HG03469 (cell line): ENCODE data around the gene UFM1.
"Not testable (repeated sequence)": the region's sequence is repeated elsewhere in the genome, so short reads cannot be mapped to it uniquely, and the experiment has no call there.

ENCODE experiments used
- ATAC-seq: cut with Tn5 transposase; IDR thresholded peaks from one replicate; pipeline ENCODE4 v1.9.1; 2021; ENCODE audit warnings: mild to moderate bottlenecking, moderate library complexity, moderate number of reproducible peaks; ENCODE audit not compliant: unreplicated experiment

UFM1 gene

GRCh38 chr13:38363746-38364145 is 14.1 kb downstream of the UFM1 start:
- ATAC-seq = not testable (repeated sequence)

- ATAC-seq = no peak
Observed at GRCh38 chr13:38365661-38366060, 16.0 kb downstream of the UFM1 start.

GRCh38 chr13:38366954-38367645 is 17.4 kb downstream of the UFM1 start:
- ATAC-seq = no peak

GRCh38 chr13:38369058-38369457 is 19.4 kb downstream of the UFM1 start:
- ATAC-seq = no peak

GRCh38 chr13:38370096-38370495 is 20.4 kb downstream of the UFM1 start:
- ATAC-seq = not testable (repeated sequence)

DNA sequence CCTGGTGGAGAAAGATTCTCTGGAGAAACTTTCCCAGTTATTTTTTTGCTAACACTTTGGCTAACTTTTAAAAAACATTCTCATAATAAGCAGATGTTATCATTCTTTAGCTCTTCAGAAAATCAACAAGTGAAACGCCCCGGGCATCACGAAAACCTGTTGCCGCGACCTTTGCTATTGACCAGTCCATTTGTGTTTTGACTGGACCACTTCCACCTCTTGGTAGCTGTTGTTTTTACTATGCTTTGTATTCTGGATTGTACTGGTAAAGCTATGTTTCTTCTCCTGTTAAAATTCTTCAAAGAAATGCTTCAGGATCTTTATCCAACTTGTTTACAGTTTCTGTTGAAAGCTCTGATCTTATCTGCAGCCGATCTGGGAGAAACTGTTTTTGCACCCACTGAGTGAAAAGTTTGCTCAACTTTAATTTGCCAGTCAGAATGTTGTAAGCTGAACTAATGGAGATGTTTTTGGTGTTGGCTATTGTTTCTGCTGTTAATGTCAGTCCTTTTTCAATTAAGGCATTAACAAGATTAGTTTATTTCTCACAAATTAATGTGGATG is 23.3 kb downstream of the UFM1 start:
- ATAC-seq = no peak

- ATAC-seq = no peak
Observed at GRCh38 chr13:38376546-38376945, 26.9 kb downstream of the UFM1 start.

GRCh38 chr13:38381890-38382289 is 32.2 kb downstream of the UFM1 start:
- ATAC-seq = no peak

- ATAC-seq = no peak
Observed at GRCh38 chr13:38382946-38383345, 33.3 kb downstream of the UFM1 start.

DNA sequence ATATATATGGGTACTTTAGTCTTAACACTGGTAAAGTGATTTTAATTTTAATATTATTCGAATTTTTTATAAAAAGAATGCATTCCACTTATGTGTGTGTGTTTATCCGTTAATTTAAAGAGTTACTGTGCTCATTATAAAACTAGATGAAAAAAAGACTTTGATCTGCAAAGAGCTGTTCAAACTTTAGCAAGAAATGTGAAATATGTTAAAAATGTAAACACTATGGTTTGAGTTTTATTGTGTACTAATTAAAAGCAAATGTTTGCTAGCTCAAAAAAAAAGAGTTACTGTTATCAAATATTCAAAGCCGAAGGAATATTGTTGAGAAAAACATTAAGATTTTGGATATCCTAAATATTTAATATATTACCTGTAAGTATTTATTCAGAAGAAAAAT is 34.5 kb downstream of the UFM1 start:
- no peak for ATAC-seq

DNA sequence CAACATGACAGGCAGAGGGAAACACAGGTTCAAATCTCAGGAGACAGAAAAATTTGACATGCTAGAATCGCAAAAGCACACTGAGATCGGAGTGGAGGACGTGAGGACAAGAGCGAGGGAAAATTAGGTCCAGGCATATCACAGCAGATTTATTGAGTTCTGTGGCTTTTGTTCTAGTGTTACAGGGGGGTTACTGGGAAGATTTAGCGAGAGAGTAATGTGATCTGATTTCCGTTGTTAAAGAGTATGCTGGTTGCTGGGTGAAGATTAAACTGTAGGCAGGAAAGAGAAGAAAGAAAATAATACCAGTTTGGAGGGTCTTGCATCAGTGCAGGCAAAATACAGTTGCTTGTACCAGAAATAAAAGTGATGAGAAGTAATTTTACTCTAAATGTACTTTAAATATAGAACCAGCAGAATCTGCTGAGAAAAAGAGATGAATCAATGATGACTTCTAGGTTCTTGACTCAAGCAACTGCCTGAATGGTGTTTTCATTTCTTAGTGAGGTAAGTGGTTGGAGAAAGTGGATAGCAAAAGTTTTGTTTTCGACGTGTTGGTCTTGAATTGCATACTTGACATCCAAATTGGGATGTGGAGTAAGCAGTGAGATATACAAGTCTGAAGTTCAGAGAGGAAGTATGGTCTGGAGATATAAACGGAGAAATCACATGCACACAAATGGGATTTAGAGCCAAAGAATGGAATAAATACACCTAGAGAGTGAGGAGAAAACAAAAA is 35.7 kb downstream of the UFM1 start:
- ATAC-seq = no peak

GRCh38 chr13:38386421-38386820 is 36.8 kb downstream of the UFM1 start:
- no peak for ATAC-seq

GRCh38 chr13:38391341-38391740 is 41.7 kb downstream of the UFM1 start:
- no peak for ATAC-seq

GRCh38 chr13:38394777-38395496 is 45.3 kb downstream of the UFM1 start:
- no peak for ATAC-seq

- no peak for ATAC-seq
Observed at GRCh38 chr13:38395497-38395788, 45.8 kb downstream of the UFM1 start.

DNA sequence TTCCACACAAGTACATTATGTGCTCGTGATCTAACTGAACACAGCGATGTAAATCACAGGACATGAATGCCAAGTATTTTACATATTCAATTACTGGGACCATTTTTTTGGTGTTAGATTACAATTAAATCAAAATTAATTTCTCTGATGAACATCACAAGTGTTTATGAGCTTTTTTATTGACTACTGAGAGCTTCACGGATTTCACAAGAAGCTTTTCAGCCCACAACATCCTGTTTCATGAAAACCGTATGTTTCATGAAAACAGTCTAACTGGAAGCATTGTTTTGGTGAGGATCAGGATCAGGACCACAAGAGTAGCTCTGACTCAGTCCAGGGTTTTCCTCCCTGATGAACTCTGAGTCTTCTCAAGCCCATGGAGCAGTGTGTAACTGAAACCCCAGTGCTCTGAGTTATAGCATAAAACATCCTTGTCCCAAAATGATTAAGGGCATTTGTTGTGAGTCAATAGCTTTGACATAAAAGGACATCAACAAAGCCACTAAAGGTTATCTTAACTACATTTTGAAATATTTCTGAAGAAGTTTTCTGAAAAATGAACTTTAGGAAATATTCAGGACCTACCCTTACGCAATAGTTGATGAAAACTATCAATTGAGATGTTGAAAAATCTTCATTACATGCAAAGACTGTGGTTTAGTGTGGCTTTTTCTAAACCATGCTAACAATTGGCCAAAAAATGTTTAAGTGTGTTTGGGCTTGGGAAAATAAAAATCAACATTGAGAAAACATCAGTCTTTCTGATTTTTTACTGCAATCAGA is 49.3 kb downstream of the UFM1 start:
- no peak for ATAC-seq

DNA sequence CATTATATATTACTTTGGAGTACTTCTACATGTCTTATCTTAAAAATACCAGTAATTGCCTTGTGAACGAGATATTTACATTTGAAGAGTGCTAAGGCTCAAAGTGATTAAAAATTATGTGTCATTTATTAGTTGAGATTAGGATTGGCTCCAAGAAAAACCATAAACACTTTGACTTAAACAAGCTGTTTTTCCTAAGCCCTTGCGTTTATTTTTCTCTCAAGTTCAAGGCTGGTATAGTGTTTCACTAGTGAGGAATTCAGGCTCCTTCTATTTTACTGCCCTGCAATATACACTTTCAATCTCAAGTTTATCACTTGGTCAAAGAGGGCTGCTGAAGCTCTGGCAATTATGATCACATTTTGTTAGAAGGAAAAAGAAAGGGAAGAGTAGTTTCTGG is 49.9 kb downstream of the UFM1 start:
- no peak for ATAC-seq

GRCh38 chr13:38401276-38401675 is 51.6 kb downstream of the UFM1 start:
- no peak for ATAC-seq

DNA sequence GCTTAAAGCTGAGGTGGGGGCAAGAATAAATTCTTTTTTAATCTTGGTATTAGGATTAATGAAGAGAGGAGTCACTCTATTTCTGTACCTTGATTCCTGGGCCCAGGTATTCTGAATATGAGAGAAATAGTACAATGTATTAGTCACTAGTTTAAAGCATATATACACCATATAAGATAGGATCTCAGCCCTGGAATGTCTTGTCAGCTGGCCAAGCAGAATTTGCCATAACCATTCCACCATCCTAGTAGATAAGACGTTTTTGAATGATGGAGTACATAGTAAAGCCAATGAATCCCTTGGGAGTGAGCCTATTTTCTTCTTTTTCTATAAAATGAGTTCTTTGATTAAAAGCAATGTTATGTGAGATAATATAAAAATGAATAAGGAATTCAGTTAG is 55.6 kb downstream of the UFM1 start:
- no peak for ATAC-seq

DNA sequence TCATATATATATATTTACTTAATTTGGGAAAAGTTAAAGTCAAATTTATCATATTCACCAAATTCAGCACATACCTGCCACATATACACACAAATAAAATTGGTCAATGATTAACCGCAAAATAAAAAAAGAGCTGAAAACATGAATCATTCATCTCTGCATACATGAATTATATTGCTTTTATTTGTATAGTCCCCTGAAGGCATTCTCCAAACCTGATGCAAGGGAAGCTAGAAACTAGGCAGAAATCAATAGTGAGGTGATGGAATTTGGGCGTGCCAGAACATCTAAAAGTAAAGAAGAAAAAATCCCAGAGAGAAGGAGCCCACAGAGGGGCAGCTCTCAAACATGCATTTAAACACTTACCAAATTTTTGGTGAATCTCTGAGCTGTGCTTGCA is 60.1 kb downstream of the UFM1 start:
- no peak for ATAC-seq

- ATAC-seq = no peak
Observed at GRCh38 chr13:38412266-38412665, 62.6 kb downstream of the UFM1 start.
